ENCODE results near the gene AGBL1. TPM values are rescaled to one million over a fixed set of nuclear protein-coding genes. Genes with fewer than 3 reads are reported as not detected.

Gene AGBL1
- not detected in 3 replicates for polyA plus RNA-seq
- not detected for polyA plus RNA-seq (2011; ENCODE audit: low read depth)
- polyA plus RNA-seq (2011; cell fraction: cytosol; rRNA removed) = not detected in 2 replicates
- not detected in 2 replicates for polyA plus RNA-seq (2011; cell fraction: nucleus; rRNA removed)
- polyA plus RNA-seq (2012; ENCODE audit: low replicate concordance) = 0.10 TPM in 1 of 2 replicates, not detected in the other
- polyA minus RNA-seq = not detected in 3 replicates
- not detected for polyA minus RNA-seq (2011; cell fraction: cytosol; rRNA and poly(A)+ RNA removed)
- polyA minus RNA-seq (2011; cell fraction: nucleus; rRNA and poly(A)+ RNA removed) = not detected in 2 replicates

- Histone ChIP-seq H3K4me2 (ENCODE audit: control insufficient read depth, extremely low read depth, insufficient read depth, low read depth, low read length) (no peak within 1 kb of the TSS), H3K4me3 (ENCODE audit: control insufficient read depth in 2 of 3, extremely low read depth in 1 of 3, insufficient read depth in 2 of 3, low read depth in 1 of 3, low read length in 3 of 3) (no peak within 1 kb of the TSS), H3K9me3 (ENCODE audit: control insufficient read depth, low read depth, low read length) (peaks cover 2% of the 10 kb centered on the region), H3K27ac (ENCODE audit: control insufficient read depth, insufficient read depth, low read length) (no peak within 1 kb of the TSS), H3K9ac (ENCODE audit: control insufficient read depth, extremely low read depth, insufficient read depth, low read length) (no peak within 1 kb of the TSS), H3K79me2 (ENCODE audit: control insufficient read depth, insufficient read depth, low read length) (no peaks in the 10 kb centered on the region), H4K20me1 (ENCODE audit: control insufficient read depth, extremely low read depth, insufficient read depth, low read length) (no peaks in the 10 kb centered on the region), H2AFZ (ENCODE audit: control insufficient read depth, low read length) (no peak within 1 kb of the TSS), H3K27me3 (ENCODE audit: control insufficient read depth, extremely low read depth, insufficient read depth, low read length) (no peaks in the 10 kb centered on the region), H3K9me1 (ENCODE audit: control insufficient read depth, extremely low read depth, insufficient read depth, low read length) (no peaks in the 10 kb centered on the region), H3K36me3 (ENCODE audit: control insufficient read depth in 2 of 2, extremely low read depth in 1 of 2, insufficient read depth in 2 of 2, low read length in 2 of 2) (no peaks in the 10 kb centered on the region), H3K4me1 (ENCODE audit: control insufficient read depth, extremely low read depth, insufficient read depth, low read length) (no peaks in the 10 kb centered on the region)
- dilution Hi-C loops (cut with MboI; ENCODE audit: extremely low pct_ligation_motif_present, low sequenced_read_pairs) = no loop called here
- no peak for FAIRE-seq
- no peak for TF ChIP-seq EZH2 (IDR thresholded peaks at IDR 0.05; ENCODE audit: low read length)
- TF ChIP-seq CTCF (optimal IDR thresholded peaks at IDR 0.05 in 1 of 3, IDR thresholded peaks at IDR 0.05 in 1 of 3, conservative IDR thresholded peaks at IDR 0.05 in 1 of 3; ENCODE audit: extremely low read depth in 1 of 3, insufficient read depth in 2 of 3, low read length in 3 of 3) = no peak
- DNase-seq (ENCODE audit: low read depth, low spot score) = no peak
These were observed at the start of gene AGBL1 for GRCh38 chr15:86079508-86080266. AGBL1 (plus strand) TSS chr15:86079871.

DNA sequence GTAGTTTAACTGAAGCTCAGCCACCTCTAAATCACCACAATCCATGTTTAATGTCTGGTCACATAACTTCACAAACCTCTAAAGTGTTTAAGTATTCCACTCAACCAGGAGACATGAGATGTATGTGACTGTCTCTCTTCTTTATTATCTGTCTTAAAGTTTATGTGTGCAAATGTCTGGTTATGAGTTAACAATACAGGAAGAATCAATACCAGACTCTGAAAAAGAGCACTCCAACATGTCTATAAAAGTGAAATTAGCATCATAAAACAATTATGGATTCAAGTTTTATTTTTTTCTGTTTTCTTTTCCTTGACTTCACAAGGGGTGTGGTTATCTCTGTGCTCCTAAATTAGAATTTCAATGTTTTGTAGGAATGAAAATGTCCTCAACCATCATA is 44.8 kb upstream of the AGBL1 start:
- Histone ChIP-seq H3K27me3 (ENCODE audit: control insufficient read depth, extremely low read depth, insufficient read depth, low read length) (no peaks in the 10 kb centered on the region), H3K4me3 (ENCODE audit: control insufficient read depth in 2 of 3, extremely low read depth in 1 of 3, insufficient read depth in 2 of 3, low read depth in 1 of 3, low read length in 3 of 3) (no peak overlapping the region), H4K20me1 (ENCODE audit: control insufficient read depth, extremely low read depth, insufficient read depth, low read length) (no peaks in the 10 kb centered on the region), H3K4me1 (ENCODE audit: control insufficient read depth, extremely low read depth, insufficient read depth, low read length) (no peaks in the 10 kb centered on the region), H3K36me3 (ENCODE audit: control insufficient read depth in 2 of 2, extremely low read depth in 1 of 2, insufficient read depth in 2 of 2, low read length in 2 of 2) (no peaks in the 10 kb centered on the region), H3K9me3 (ENCODE audit: control insufficient read depth, low read depth, low read length) (no peaks in the 10 kb centered on the region), H3K79me2 (ENCODE audit: control insufficient read depth, insufficient read depth, low read length) (no peaks in the 10 kb centered on the region), H2AFZ (ENCODE audit: control insufficient read depth, low read length) (no peak overlapping the region), H3K9ac (ENCODE audit: control insufficient read depth, extremely low read depth, insufficient read depth, low read length) (no peak overlapping the region), H3K4me2 (ENCODE audit: control insufficient read depth, extremely low read depth, insufficient read depth, low read depth, low read length) (no peak overlapping the region), H3K9me1 (ENCODE audit: control insufficient read depth, extremely low read depth, insufficient read depth, low read length) (no peaks in the 10 kb centered on the region), H3K27ac (ENCODE audit: control insufficient read depth, insufficient read depth, low read length) (no peak overlapping the region)
- FAIRE-seq = no peak
- TF ChIP-seq EZH2 (IDR thresholded peaks at IDR 0.05; ENCODE audit: low read length) (no peak), CTCF (optimal IDR thresholded peaks at IDR 0.05 in 1 of 3, IDR thresholded peaks at IDR 0.05 in 1 of 3, conservative IDR thresholded peaks at IDR 0.05 in 1 of 3; ENCODE audit: extremely low read depth in 1 of 3, insufficient read depth in 2 of 3, low read length in 3 of 3) (no peak)
- dilution Hi-C loops (cut with MboI; ENCODE audit: extremely low pct_ligation_motif_present, low sequenced_read_pairs) = no loop called here
- no peak for DNase-seq (ENCODE audit: low read depth, low spot score)
